G401 (cell line): ENCODE results near the gene ADAMTSL2. TPM values are rescaled to one million over a fixed set of nuclear protein-coding genes. Genes with fewer than 3 reads are reported as not detected.
A peak's percentile ranks its signal among the peaks of the same experiment; 100 is the strongest.

Experiments
- DNase-seq: peaks from one replicate; pipeline ENCODE4 v3.0.0-alpha.2; 2015; ENCODE audit warnings: low spot score
- in situ Hi-C: cut with HindIII; loops from 2 replicates; pipeline ENCODE4 v1.10.0; 2016; ENCODE audit warnings: low sequenced_read_pairs, mixed read lengths
- total RNA-seq: library from RNA; depleted of rRNA; stranded (reverse); fragments of >200 nt; shearing (Covaris generic); gene quantifications from 2 replicates; pipeline ENCODE4 v1.2.3, GENCODE V29; 2014

The ADAMTSL2 gene
- total RNA-seq, 1 experiment from 2014 or later: not detected

- in situ Hi-C loops: no loop called here
- peak; percentile 2 for DNase-seq
These were observed 73.9 kb downstream of the ADAMTSL2 start for GRCh38 chr9:133608382-133608781.

- in situ Hi-C loops: no loop called here
- peak; percentile 7 for DNase-seq
These were observed 74.4 kb downstream of the ADAMTSL2 start for GRCh38 chr9:133608889-133609288.

- in situ Hi-C loops: no loop called here
- peak; percentile 36 for DNase-seq
These were observed 75.0 kb downstream of the ADAMTSL2 start, which contains the start of gene FAM163B for GRCh38 chr9:133609311-133610098. Gene FAM163B (minus strand): TSS chr9:133609389. CDS start chr9:133580223, 29,166 bp downstream.

GRCh38 chr9:133610845-133611244 lies 76.3 kb downstream of the ADAMTSL2 start:
- no peak for DNase-seq
- in situ Hi-C loops: no loop called here

- in situ Hi-C loops: no loop called here
- no peak for DNase-seq
These were observed 77.5 kb downstream of the ADAMTSL2 start for GRCh38 chr9:133612051-133612450.

- in situ Hi-C loops: no loop called here
- no peak for DNase-seq
These were observed 78.3 kb downstream of the ADAMTSL2 start for GRCh38 chr9:133612816-133613215.

- in situ Hi-C loops: no loop called here
- no peak for DNase-seq
These were observed 78.9 kb downstream of the ADAMTSL2 start for GRCh38 chr9:133613432-133613831.

- in situ Hi-C loops: no loop called here
- no peak for DNase-seq
These were observed 79.6 kb downstream of the ADAMTSL2 start for GRCh38 chr9:133614056-133614455.

GRCh38 chr9:133614678-133615077 lies 80.2 kb downstream of the ADAMTSL2 start:
- in situ Hi-C loops: no loop called here
- DNase-seq: no peak

- in situ Hi-C loops: no loop called here
These were observed 80.7 kb downstream of the ADAMTSL2 start for GRCh38 chr9:133615186-133615585.

GRCh38 chr9:133615606-133616188 lies 81.2 kb downstream of the ADAMTSL2 start:
- no peak for DNase-seq
- in situ Hi-C loops: no loop called here

More at GRCh38 chr9:133615186-133615585, 80.7 kb downstream of the ADAMTSL2 start:
- no peak for DNase-seq

GRCh38 chr9:133616643-133617405 lies 82.3 kb downstream of the ADAMTSL2 start:
- in situ Hi-C loops: no loop called here
- no peak for DNase-seq

GRCh38 chr9:133618726-133619125 lies 84.2 kb downstream of the ADAMTSL2 start:
- in situ Hi-C loops: no loop called here
- no peak for DNase-seq

GRCh38 chr9:133619791-133620190 lies 85.3 kb downstream of the ADAMTSL2 start:
- no peak for DNase-seq
- in situ Hi-C loops: no loop called here

GRCh38 chr9:133621725-133622267 lies 87.3 kb downstream of the ADAMTSL2 start:
- no peak for DNase-seq
- in situ Hi-C loops: no loop called here

GRCh38 chr9:133622555-133622954 lies 88.1 kb downstream of the ADAMTSL2 start:
- in situ Hi-C loops: no loop called here
- no peak for DNase-seq
